Stimulated activated CD4-positive, alpha-beta T cell treated with anti-CD3 and anti-CD28 coated beads, Interleukin-4, amount 100 ng/mL, for 1 hour (primary cell): ENCODE measurements around the gene MRPL49.
"Not testable (repeated sequence)": the region's sequence is repeated elsewhere in the genome, so short reads cannot be mapped to it uniquely, and the experiment has no call there.

Experiments
- DNase-seq: peaks from one replicate; pipeline ENCODE4 v3.0.0-alpha.2; 2020

Gene MRPL49

DNA sequence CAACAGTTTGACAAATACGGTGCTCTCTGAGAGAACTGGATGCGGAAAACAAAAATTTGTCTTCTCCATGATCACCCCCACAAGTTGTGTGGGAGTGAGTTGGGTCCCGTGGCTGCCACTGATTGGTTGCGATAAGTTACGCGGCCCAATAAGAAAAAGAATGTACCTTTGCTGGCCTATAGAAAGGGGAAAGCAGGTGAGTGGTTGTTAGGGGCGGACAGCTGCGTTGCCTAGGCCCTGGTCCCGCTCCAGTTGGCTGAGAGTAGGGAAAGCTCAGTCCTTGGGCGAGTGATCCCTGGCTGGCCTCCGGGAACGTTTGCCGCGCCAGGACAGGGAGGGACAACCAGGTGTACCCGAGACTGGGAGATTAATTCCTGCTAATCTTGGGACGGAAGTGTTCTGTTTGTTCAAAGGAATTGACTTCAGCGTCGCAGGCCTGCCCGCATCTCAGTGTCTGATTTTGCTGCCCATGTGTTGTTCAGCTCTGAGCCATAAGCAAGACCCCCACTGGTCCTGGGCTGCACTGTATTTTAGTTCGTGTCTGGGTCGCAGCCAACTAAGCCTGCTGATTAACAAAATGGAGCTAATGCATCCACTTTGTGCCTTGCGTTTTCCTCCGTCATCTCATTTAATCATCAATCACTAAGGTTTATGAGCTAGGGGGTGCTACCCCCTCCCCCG lies 13.0 kb downstream of the MRPL49 start:
- peak; percentile 74 for DNase-seq

- no peak for DNase-seq
Observed at GRCh38 chr11:65135633-65136145, 13.6 kb downstream of the MRPL49 start.

- DNase-seq, result no peak
Observed at GRCh38 chr11:65136515-65137096, 14.5 kb downstream of the MRPL49 start.

- no peak for DNase-seq
Observed at GRCh38 chr11:65141896-65142494, 19.9 kb downstream of the MRPL49 start.

DNA sequence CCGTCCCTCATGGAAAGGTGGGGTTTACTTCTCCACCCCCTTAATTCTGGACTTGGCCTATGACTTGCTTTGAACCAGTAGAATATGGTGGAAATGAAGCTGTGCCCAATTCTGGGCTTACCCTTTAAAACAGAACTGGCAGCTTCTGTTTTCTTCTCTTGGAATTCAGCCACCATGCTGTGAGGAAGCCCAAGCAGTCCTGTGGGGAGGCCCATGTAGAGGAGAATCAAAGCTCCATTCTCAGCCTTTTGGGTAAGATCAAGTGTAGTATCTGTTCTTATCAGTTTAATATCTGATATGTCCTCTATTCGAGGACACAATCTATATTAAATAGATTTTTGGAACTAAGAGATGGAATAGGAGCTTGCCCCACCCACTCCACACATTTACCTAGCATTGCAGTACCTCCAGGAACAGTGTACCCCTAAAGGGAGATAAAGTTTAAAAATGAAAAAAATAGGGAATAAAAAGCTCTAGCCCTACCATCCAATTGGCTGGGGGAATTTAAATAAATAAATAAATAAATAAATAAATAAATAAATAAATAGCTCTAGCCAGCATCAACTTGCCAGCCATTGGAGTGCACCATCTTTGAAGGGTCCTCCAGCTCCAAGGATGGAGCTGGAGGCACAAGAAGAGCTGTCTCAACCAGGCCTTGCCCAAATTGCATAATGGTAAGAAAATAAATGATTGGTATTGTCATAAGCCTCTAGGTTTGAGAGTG lies 25.4 kb downstream of the MRPL49 start:
- DNase-seq, result no peak

- DNase-seq, result no peak
Observed at GRCh38 chr11:65148657-65149056, 26.5 kb downstream of the MRPL49 start.

- DNase-seq, result not testable (repeated sequence)
Observed at GRCh38 chr11:65150131-65150508, 28.0 kb downstream of the MRPL49 start.

- no peak for DNase-seq
Observed at GRCh38 chr11:65150509-65151299, 28.6 kb downstream of the MRPL49 start.

DNA sequence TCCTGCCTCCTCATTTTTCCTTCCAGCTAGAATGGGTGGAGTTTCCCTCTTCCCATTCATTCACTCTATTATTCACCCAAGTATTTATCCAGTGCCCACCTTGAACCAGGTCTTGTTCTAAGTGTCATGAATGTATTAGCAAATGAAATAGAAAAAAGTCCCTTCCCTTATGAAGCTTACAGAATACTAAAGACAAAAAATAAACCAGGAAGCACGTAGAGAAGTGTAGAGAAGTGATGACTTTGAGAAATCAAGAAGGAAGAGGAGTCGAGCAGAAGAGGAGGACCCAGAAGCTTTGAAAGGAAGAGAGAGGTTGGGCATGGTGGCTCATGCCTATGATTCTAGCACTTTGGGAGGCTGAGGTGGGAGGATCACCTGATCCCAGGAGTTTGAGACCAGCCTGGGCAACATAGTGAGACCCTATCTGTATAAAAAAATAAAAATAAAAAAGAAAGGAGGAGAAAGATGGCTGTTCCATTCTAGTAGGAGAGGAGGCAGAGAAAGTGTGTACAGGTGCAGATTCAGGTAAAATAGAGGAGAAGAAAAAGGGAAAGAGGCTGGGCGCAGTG lies 29.3 kb downstream of the MRPL49 start:
- DNase-seq, result no peak

DNA sequence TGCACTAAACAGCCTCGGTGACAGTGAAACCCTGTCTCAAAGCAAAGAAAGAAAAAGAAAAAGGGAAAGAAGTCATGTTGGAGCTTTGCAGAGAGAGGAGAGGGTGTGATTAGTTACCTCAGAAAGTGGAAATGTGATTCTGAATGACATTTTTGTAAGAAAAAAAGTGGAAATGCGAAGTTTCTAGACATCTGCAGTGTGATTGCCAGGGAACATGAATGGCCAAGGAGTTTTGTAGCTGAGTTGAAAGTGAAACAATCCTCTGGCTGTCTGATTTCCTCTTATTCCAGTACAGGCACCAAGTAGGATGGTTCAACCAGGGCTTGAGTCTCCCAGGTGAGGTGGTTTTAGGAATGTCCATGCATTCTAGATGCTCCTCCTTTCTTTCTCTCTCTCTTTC lies 30.0 kb downstream of the MRPL49 start:
- DNase-seq, result no peak

- DNase-seq, result no peak
Observed at GRCh38 chr11:65156256-65156655, 34.1 kb downstream of the MRPL49 start.

DNA sequence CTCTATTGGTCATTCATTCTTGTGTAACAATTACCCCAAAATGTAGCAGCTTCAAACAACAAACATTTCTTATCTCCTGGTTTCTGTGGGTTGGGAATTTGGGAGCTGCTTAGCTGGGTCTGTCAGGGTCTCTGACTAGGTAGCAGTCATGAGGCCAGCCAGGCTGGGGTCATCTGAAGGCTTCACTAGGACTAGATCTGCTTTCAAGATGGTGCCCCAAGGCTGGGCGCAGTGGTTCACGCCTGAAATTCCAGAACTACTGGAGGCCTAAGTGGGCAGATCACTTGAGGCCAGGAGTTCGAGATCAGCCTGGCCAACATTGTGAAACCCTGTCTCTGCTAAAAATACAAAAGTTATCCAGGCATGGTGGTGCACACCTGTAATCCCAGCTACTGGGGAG lies 34.8 kb downstream of the MRPL49 start:
- no peak for DNase-seq

DNA sequence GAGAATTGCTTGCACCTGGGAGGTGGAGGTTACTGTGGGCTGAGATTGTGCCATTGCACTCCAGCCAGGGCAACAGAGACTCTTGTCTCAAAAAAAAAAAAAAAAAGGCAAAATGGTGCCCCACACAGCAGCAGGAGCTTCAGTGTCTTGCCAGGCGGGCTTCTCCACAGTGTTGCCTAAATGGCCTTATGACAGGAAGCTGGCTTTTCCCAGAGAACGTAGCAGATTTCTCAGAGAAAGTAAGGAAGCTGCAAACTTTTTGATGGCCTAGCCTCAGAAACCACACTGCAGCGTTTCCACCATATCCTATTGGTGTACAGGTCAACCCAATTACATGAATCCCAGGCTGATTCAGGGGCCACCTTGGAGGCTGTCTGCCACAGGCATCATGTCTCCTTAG lies 35.2 kb downstream of the MRPL49 start:
- no peak for DNase-seq

- DNase-seq, result no peak
Observed at GRCh38 chr11:65159012-65159411, 36.9 kb downstream of the MRPL49 start.

GRCh38 chr11:65160643-65161042 lies 38.5 kb downstream of the MRPL49 start:
- no peak for DNase-seq

GRCh38 chr11:65163684-65164083 lies 41.6 kb downstream of the MRPL49 start:
- DNase-seq, result no peak

GRCh38 chr11:65165410-65166317 lies 43.5 kb downstream of the MRPL49 start:
- no peak for DNase-seq

DNA sequence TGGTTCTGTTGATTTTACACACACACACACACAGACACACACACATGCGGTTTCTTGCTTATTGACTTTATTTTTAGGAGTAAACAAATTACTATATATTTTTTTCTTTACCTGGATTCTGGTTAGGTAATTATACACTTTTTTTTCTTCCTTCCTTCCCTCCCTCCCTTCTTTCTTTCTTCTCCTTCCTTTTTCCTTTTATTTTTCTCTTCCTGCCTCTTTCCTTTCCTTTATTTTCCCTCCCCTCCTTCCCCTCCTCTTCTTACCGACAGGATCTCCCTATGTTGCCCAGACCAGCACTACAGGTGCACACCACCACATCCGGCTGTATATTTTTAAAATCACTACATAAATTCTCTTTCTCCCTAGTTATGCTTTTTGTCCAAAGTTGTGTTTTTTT lies 44.8 kb downstream of the MRPL49 start:
- no peak for DNase-seq

GRCh38 chr11:65167656-65168055 lies 45.5 kb downstream of the MRPL49 start:
- no peak for DNase-seq

- DNase-seq, result no peak
Observed at GRCh38 chr11:65169164-65169641, 47.1 kb downstream of the MRPL49 start.

- no peak for DNase-seq
Observed at GRCh38 chr11:65170058-65170534, 48.0 kb downstream of the MRPL49 start, which contains the start of gene SPDYC. SPDYC (plus strand) TSS chr11:65170233; CDS start chr11:65171358, 1,125 bp downstream.
